ENCODE data around the gene CEP70.

- TF ChIP-seq CTCF (IDR thresholded peaks at IDR 0.05) = no peak
- no peak for TF ChIP-seq POLR2A (IDR thresholded peaks at IDR 0.05)
Measured at GRCh38 chr3:138445236-138445635, 148.8 kb downstream of the CEP70 start.
